Measurements from ENCODE around the gene DNAJC8.

DNAJC8 gene

GRCh38 chr1:28236656-28237322 is 4.0 kb upstream of the DNAJC8 start:
- H3K4me1 ChIP-seq: peaks cover 36 to 53% (median 45%) of the 10 kb centered on the region in 10 experiments
- H3K36me3 ChIP-seq: peaks cover 8 to 48% (median 26%) of the 10 kb centered on the region in 11 experiments; a peak in 18 of 22 replicates
- peaks cover 0 to 8% (median 0%) of the 10 kb centered on the region in 11 experiments; a peak in 5 of 22 replicates for H4K20me1 ChIP-seq
- no peak for TF ChIP-seq Cebpa-rat (IDR thresholded peaks at IDR 0.05)
- H3K9me3 ChIP-seq (replicated peaks in 1 of 11): no peaks in the 10 kb centered on the region
- H3K4me2 ChIP-seq: peak overlapping the region; percentile 91 to 100 (median 97)
- H3K4me3 ChIP-seq: peak overlapping the region; percentile 74 to 99 (median 88)
- H3K27me3 ChIP-seq: no peaks in the 10 kb centered on the region
- H3K9ac ChIP-seq: peak overlapping the region; percentile 82 to 94 (median 89)
- H3K27ac ChIP-seq: peak overlapping the region; percentile 61 to 88 (median 84); a peak in 21 of 22 replicates

GRCh38 chr1:28235755-28236655 is 3.2 kb upstream of the DNAJC8 start, which contains the start of gene ATP5IF1:
ATP5IF1 (plus strand) TSS chr1:28236124; CDS start chr1:28236184, 60 bp downstream.
- Histone ChIP-seq H4K20me1 (peaks cover 0 to 15% (median 0%) of the 10 kb centered on the region in 11 experiments; a peak in 7 of 22 replicates), H3K4me3 (peak within 1 kb of the TSS; percentile 74 to 99 (median 88)), H3K27ac (peak within 1 kb of the TSS; percentile 61 to 88 (median 84); a peak in 21 of 22 replicates), H3K4me1 (peaks cover 42 to 53% (median 48%) of the 10 kb centered on the region in 10 experiments), H3K36me3 (peaks cover 8 to 45% (median 28%) of the 10 kb centered on the region in 11 experiments; a peak in 19 of 22 replicates), H3K4me2 (peak within 1 kb of the TSS; percentile 91 to 100 (median 97)), H3K9me3 (replicated peaks in 1 of 11) (no peaks in the 10 kb centered on the region), H3K9ac (peak within 1 kb of the TSS; percentile 82 to 94 (median 89)), H3K27me3 (no peaks in the 10 kb centered on the region)
- no peak for TF ChIP-seq Cebpa-rat (IDR thresholded peaks at IDR 0.05)

DNA sequence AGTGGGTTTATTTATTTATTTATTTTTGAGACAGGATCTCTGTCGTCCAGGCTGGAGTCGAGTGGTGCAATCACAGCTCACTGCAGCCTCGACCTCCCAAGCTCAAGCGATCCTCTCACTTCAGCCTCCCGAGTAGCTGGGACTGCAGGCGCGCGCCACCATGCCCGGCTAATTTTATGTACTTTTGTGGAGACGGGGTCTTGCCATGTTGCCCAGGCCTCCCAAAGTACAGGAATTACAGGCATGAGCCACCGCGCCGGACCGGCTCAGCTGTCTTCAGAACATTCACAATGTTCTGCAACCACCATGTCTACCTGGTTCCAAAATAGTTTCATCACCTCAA is 406 bp upstream of the DNAJC8 start:
- no peaks in the 10 kb centered on the region for H3K9me3 ChIP-seq (replicated peaks in 1 of 11)
- H3K4me3 ChIP-seq: peak overlapping the region in 6 of 10 experiments; percentile 93 to 96 (median 96); a peak in 7 of 20 replicates
- H3K27ac ChIP-seq: peak overlapping the region in 9 of 11 experiments; percentile 85 to 96 (median 93); a peak in 14 of 22 replicates
- no peak for TF ChIP-seq Cebpa-rat (IDR thresholded peaks at IDR 0.05)
- H3K27me3 ChIP-seq: no peaks in the 10 kb centered on the region
- H3K9ac ChIP-seq: peak overlapping the region in 8 of 11 experiments; percentile 0 to 98 (median 96); a peak in 8 of 22 replicates
- peaks cover 32 to 46% (median 38%) of the 10 kb centered on the region in 11 experiments for H3K36me3 ChIP-seq
- peak overlapping the region; percentile 5 to 92 (median 38); a peak in 20 of 22 replicates for H3K4me2 ChIP-seq
- peaks cover 47 to 61% (median 55%) of the 10 kb centered on the region in 10 experiments for H3K4me1 ChIP-seq
- peaks cover 0 to 41% (median 21%) of the 10 kb centered on the region in 11 experiments; a peak in 14 of 22 replicates for H4K20me1 ChIP-seq

DNA sequence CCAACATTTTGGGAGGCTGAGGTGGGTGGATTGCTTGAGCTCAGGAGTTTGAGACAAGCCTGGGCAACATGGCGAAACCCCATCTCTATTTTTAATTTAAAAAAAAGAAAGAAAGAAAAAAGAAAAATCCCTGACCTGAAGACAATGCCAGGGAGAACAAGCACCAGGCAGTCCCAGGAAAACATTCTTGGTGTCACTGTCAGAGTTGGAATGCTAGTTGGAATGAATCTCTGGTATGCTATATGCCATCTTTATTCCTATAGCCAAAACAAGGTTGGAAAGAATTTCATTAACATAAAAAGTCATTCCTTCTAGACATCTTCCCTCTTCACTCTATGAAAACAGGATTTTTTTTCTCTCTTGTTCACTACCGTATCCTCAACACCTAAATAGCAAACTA is 2.8 kb downstream of the DNAJC8 start:
- Histone ChIP-seq H3K4me2 (peak overlapping the region in 4 of 11 experiments; percentile 93 to 99 (median 97); a peak in 6 of 22 replicates), H3K9ac (peak overlapping the region in 5 of 11 experiments; percentile 9 to 98 (median 20); a peak in 3 of 22 replicates), H3K4me1 (peaks cover 24 to 37% (median 31%) of the 10 kb centered on the region in 10 experiments), H3K9me3 (replicated peaks in 1 of 11) (no peaks in the 10 kb centered on the region), H3K27me3 (no peaks in the 10 kb centered on the region), H3K4me3 (no peak overlapping the region), H4K20me1 (peaks cover 0 to 58% (median 21%) of the 10 kb centered on the region in 11 experiments; a peak in 14 of 22 replicates), H3K36me3 (peaks cover 58 to 65% (median 63%) of the 10 kb centered on the region in 11 experiments), H3K27ac (no peak overlapping the region)
- TF ChIP-seq Cebpa-rat (IDR thresholded peaks at IDR 0.05): no peak

DNA sequence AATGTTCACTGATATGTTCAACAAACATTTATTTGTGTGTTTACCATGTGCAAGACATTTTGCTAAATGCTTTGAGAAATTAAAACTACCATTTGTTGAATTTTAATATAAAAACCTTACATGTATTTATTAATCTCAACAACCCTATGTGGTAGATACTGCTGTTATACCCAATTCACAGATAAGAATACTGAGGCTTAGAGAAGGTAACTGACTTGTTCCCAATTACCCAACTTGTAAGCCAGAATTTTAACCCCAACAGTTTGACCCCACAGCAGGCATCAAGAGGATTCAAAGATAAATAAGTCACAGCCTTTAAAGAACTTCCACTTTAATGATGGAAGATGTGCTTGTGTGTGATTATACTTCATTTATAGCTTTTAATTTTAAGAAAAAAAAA is 3.7 kb downstream of the DNAJC8 start:
- TF ChIP-seq Cebpa-rat (IDR thresholded peaks at IDR 0.05): no peak
- Histone ChIP-seq H3K27me3 (no peaks in the 10 kb centered on the region), H4K20me1 (peaks cover 0 to 67% (median 22%) of the 10 kb centered on the region in 11 experiments; a peak in 17 of 22 replicates), H3K4me1 (peaks cover 21 to 35% (median 28%) of the 10 kb centered on the region in 10 experiments), H3K36me3 (peaks cover 67 to 74% (median 72%) of the 10 kb centered on the region in 11 experiments), H3K9ac (no peak overlapping the region; a peak in 1 of 22 replicates), H3K27ac (no peak overlapping the region), H3K4me3 (no peak overlapping the region), H3K9me3 (replicated peaks in 1 of 11) (no peaks in the 10 kb centered on the region), H3K4me2 (no peak overlapping the region)

DNA sequence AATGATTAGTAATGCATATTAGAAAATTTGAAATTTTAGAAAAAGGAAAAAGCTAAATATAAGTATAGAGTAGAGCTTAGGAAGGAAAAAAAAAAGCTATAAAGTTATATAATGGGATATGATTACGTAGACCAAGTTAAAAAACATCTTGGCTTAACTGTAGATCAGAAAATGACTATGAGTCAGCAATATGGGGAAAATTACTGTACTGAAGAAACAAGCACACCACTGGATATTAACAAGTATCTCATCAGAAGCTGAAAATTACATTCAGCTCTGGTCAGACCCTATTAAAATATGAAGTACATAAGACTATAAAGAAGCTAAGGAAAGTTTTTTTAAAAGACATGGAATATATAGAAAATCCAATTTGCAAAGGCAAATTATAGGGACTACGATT is 19.5 kb downstream of the DNAJC8 start:
- H3K36me3 ChIP-seq: peaks cover 71 to 96% (median 86%) of the 10 kb centered on the region in 11 experiments
- no peak for TF ChIP-seq Cebpa-rat (IDR thresholded peaks at IDR 0.05)

GRCh38 chr1:28209700-28210099 is 23.1 kb downstream of the DNAJC8 start:
- H4K20me1 ChIP-seq: peaks cover 0 to 52% (median 14%) of the 10 kb centered on the region in 11 experiments; a peak in 14 of 22 replicates
- no peak for TF ChIP-seq Cebpa-rat (IDR thresholded peaks at IDR 0.05)
- H3K9ac ChIP-seq: peak overlapping the region in 1 of 11 experiments; percentile 32; a peak in 1 of 22 replicates
- H3K9me3 ChIP-seq (replicated peaks in 1 of 11): no peaks in the 10 kb centered on the region
- H3K4me1 ChIP-seq: no peaks in the 10 kb centered on the region
- 0 out of 22 replicates have a peak overlapping the region, but pooled peaks of 1 of the 11 experiments have one; percentile 8 for H3K27ac ChIP-seq
- H3K36me3 ChIP-seq: peaks cover 93 to 98% (median 96%) of the 10 kb centered on the region in 11 experiments
- H3K4me3 ChIP-seq: no peak overlapping the region
- H3K4me2 ChIP-seq: no peak overlapping the region
- no peaks in the 10 kb centered on the region for H3K27me3 ChIP-seq

More for the DNA sequence above, 19.5 kb downstream of the DNAJC8 start:
- Histone ChIP-seq H3K27me3 (no peaks in the 10 kb centered on the region), H3K4me2 (no peak overlapping the region), H3K9ac (peak overlapping the region in 1 of 11 experiments; percentile 42; a peak in 1 of 22 replicates), H3K4me1 (peaks cover 0 to 19% (median 11%) of the 10 kb centered on the region in 10 experiments; a peak in 10 of 20 replicates), H3K27ac (peak overlapping the region in 1 of 11 experiments; percentile 23; a peak in 1 of 22 replicates), H3K9me3 (replicated peaks in 1 of 11) (no peaks in the 10 kb centered on the region), H3K4me3 (no peak overlapping the region), H4K20me1 (peaks cover 0 to 76% (median 23%) of the 10 kb centered on the region in 11 experiments; a peak in 15 of 22 replicates)

- H3K4me2 ChIP-seq: no peak overlapping the region
- H3K9ac ChIP-seq: 0 out of 22 replicates have a peak overlapping the region, but pooled peaks of 1 of the 11 experiments have one; percentile 32
- H3K9me3 ChIP-seq (replicated peaks in 1 of 11): no peaks in the 10 kb centered on the region
- no peak overlapping the region for H3K27ac ChIP-seq
- peaks cover 0 to 48% (median 16%) of the 10 kb centered on the region in 11 experiments; a peak in 14 of 22 replicates for H4K20me1 ChIP-seq
- no peak for TF ChIP-seq Cebpa-rat (IDR thresholded peaks at IDR 0.05)
- H3K36me3 ChIP-seq: peaks cover 93 to 98% (median 96%) of the 10 kb centered on the region in 11 experiments
- no peak overlapping the region for H3K4me3 ChIP-seq
- H3K4me1 ChIP-seq: no peaks in the 10 kb centered on the region
- no peaks in the 10 kb centered on the region for H3K27me3 ChIP-seq
Measured at GRCh38 chr1:28208818-28209441, 23.9 kb downstream of the DNAJC8 start.
